ENCODE measurements around the gene TEKT2. TPM values are rescaled to one million over a fixed set of nuclear protein-coding genes. Genes with fewer than 3 reads are reported as not detected.
A peak's percentile ranks its signal among the peaks of the same experiment; 100 is the strongest.

TEKT2 gene, protein sequence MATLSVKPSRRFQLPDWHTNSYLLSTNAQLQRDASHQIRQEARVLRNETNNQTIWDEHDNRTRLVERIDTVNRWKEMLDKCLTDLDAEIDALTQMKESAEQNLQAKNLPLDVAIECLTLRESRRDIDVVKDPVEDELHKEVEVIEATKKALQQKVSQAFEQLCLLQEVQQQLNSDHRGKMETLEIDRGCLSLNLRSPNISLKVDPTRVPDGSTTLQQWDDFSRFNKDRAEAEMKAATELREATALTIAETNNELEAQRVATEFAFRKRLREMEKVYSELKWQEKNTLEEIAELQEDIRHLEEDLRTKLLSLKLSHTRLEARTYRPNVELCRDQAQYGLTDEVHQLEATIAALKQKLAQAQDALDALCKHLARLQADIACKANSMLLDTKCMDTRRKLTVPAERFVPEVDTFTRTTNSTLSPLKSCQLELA
- total RNA-seq: under 1 TPM; 0.22 to 0.33 TPM
- not detected for polyA plus RNA-seq (2013, experiment 1 of 2)
- 0.03 TPM for polyA plus RNA-seq (2013, experiment 2 of 2)
- 0 to 0.60 (median 0.07) reads per million in 172 experiments for total RNA-seq

DNA sequence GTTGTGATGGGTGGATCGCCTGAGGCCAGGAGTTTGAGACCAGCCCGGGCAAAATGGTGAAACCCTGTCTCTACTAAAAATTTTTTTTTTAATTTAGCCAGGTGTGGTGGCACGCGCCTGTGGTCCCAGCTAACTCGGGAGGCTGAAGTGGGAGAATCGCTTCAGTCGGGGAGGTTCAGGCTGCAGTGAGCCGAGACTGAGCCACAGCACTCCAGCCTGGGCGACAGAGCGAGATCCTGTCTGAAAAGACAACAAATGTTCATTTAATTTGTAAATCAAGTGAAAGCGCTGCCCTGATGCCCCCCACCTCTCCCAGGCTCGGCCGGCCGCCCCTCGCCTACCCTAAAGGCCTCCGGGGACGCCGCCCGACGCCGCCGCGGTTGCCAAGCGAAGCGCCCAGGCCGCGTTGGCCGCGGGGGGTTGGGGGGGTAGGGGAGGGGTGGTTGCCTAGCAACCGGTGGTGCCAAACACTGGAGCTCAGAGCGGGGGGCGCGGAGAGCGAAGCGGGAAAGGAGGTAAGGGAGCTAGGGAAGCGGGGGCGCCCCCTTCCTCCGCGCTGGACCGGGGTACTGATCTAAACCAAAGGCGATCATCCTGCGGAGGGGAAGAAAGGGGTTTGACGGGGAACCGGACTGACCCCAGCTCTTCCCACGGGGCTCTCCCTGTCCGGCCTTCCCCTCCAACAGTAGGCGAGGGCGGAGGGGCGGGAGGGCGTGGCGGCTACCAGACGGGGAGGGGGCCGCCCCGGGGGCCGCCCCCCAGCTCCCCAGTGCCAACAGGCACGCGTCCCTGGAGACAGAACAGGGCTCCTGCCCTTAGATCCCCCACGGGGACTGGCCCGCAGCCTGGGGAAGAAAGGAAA lies at the start of gene TEKT2:
TSS of gene TEKT2 (plus strand) at position 460 of the 862 bp plus-strand sequence. CDS start 828 bp downstream, outside the sequence.
- no peaks in the 10 kb centered on the region for H3K4me1 Mint-ChIP-seq (ENCODE audit: low read depth)
- H3K9me3 Mint-ChIP-seq: no peaks in the 10 kb centered on the region
- Histone ChIP-seq H3K4me1 (ENCODE audit: insufficient read depth, low read length) (peaks cover 19% of the 10 kb centered on the region), H3K27me3 (ENCODE audit: control insufficient read depth in 1 of 2, insufficient read depth in 2 of 2, low read length in 2 of 2) (peaks cover 21 to 29% of the 10 kb centered on the region in 2 experiments), H3K4me3 (ENCODE audit: low read length) (no peak within 1 kb of the TSS), H3K36me3 (ENCODE audit: insufficient read depth, low read length) (no peaks in the 10 kb centered on the region), H3K27ac (ENCODE audit: low read depth in 1 of 2, low read length in 2 of 2) (no peak within 1 kb of the TSS), H3K9me3 (ENCODE audit: control insufficient read depth in 1 of 2, insufficient read depth in 1 of 2, low read length in 2 of 2) (peaks cover 0 to 16% of the 10 kb centered on the region in 2 experiments)
- H3K36me3 Mint-ChIP-seq (ENCODE audit: low read depth): no peaks in the 10 kb centered on the region
- DNase-seq (peak in 3 of 14 experiments; percentile 29 to 52 (median 43)), ATAC-seq (ENCODE audit: poor library complexity) (no peak)
- intact Hi-C loops (cut with DNase I, micrococcal nuclease): loop anchor here in 1 of 2 experiments (10.0 kb wide), 2 partner anchors 79 to 1219 kb away; no protein-coding TSS in a partner anchor
- H3K27me3 Mint-ChIP-seq: peaks cover 55% of the 10 kb centered on the region
- CTCF ChIA-PET: no interaction called here
- TF ChIP-seq, protein P1, sequence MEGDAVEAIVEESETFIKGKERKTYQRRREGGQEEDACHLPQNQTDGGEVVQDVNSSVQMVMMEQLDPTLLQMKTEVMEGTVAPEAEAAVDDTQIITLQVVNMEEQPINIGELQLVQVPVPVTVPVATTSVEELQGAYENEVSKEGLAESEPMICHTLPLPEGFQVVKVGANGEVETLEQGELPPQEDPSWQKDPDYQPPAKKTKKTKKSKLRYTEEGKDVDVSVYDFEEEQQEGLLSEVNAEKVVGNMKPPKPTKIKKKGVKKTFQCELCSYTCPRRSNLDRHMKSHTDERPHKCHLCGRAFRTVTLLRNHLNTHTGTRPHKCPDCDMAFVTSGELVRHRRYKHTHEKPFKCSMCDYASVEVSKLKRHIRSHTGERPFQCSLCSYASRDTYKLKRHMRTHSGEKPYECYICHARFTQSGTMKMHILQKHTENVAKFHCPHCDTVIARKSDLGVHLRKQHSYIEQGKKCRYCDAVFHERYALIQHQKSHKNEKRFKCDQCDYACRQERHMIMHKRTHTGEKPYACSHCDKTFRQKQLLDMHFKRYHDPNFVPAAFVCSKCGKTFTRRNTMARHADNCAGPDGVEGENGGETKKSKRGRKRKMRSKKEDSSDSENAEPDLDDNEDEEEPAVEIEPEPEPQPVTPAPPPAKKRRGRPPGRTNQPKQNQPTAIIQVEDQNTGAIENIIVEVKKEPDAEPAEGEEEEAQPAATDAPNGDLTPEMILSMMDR (IDR thresholded peaks at IDR 0.05): no peak
- H3K27ac Mint-ChIP-seq: no peak within 1 kb of the TSS
- no peak within 1 kb of the TSS for H3K4me3 Mint-ChIP-seq
- POLR2A ChIA-PET: no interaction called here

DNA sequence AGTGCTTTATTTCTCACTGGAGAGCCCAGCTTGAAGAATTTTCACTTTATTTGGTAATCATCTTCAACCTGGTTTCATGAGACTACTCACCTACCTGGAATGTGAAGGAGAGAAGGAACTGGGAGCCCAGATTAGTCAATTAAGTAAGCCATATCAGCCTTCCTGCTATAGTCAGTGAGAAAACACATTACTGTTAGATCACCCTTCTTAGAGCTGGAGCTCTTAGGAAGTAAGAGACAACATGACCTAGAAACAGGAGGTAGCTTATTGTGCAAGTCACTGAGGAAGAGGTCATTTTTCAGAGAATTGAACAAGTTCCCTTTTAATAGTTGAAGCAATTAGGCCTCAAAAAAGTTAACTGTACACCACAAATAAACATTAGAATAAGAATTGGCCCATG lies 49.2 kb upstream of the TEKT2 start:
- no peak overlapping the region for H3K27ac Mint-ChIP-seq
- Histone ChIP-seq H3K36me3 (ENCODE audit: insufficient read depth, low read length) (peaks cover 28% of the 10 kb centered on the region), H3K27ac (ENCODE audit: low read depth in 1 of 2, low read length in 2 of 2) (no peak overlapping the region), H3K9me3 (ENCODE audit: control insufficient read depth in 1 of 2, insufficient read depth in 1 of 2, low read length in 2 of 2) (no peaks in the 10 kb centered on the region), H3K4me1 (ENCODE audit: insufficient read depth, low read length) (no peaks in the 10 kb centered on the region), H3K27me3 (ENCODE audit: control insufficient read depth in 1 of 2, insufficient read depth in 2 of 2, low read length in 2 of 2) (no peaks in the 10 kb centered on the region), H3K4me3 (ENCODE audit: low read length) (no peak overlapping the region)
- ChIA-PET CTCF (no interaction called here), POLR2A (no interaction called here)
- intact Hi-C loops (cut with DNase I, micrococcal nuclease): no loop called here
- TF ChIP-seq, protein P1 (IDR thresholded peaks at IDR 0.05): no peak
- H3K4me1 Mint-ChIP-seq (ENCODE audit: low read depth): no peaks in the 10 kb centered on the region
- H3K27me3 Mint-ChIP-seq: no peaks in the 10 kb centered on the region
- peaks cover 70% of the 10 kb centered on the region for H3K36me3 Mint-ChIP-seq (ENCODE audit: low read depth)
- ATAC-seq (ENCODE audit: poor library complexity): no peak
- no peak overlapping the region for H3K4me3 Mint-ChIP-seq
- no peaks in the 10 kb centered on the region for H3K9me3 Mint-ChIP-seq
- DNase-seq: peak in 3 of 14 experiments; percentile 1 to 17 (median 9)

DNA sequence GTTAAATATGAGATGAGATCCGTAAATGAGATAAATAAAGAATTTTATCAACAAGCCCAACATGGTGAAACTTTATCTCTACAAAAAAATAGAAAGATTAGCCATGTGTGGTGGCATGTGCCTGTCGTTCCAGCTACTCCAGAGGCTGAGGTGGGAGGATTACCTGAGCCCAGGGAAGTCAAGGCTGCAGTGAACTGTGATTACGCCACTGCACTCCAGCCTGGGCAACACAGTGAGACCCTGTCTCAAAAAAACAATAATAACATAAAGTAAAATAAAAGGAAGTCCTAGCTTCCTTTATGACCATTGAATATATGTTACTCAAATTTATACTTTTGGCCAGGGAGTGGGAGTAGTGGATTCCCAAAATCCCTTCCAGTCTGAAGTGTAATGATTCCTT lies 48.7 kb upstream of the TEKT2 start:
- H3K27me3 ChIP-seq (ENCODE audit: control insufficient read depth in 1 of 2, insufficient read depth in 2 of 2, low read length in 2 of 2): no peaks in the 10 kb centered on the region
- no peak overlapping the region for H3K4me3 Mint-ChIP-seq
- DNase-seq (no peak), ATAC-seq (ENCODE audit: poor library complexity) (no peak)
- H3K36me3 ChIP-seq (ENCODE audit: insufficient read depth, low read length): peaks cover 30% of the 10 kb centered on the region
- no peaks in the 10 kb centered on the region for H3K27me3 Mint-ChIP-seq
- no peak overlapping the region for H3K4me3 ChIP-seq (ENCODE audit: low read length)
- ChIA-PET CTCF (no interaction called here), POLR2A (no interaction called here)
- no peaks in the 10 kb centered on the region for H3K9me3 ChIP-seq (ENCODE audit: control insufficient read depth in 1 of 2, insufficient read depth in 1 of 2, low read length in 2 of 2)
- H3K27ac Mint-ChIP-seq: no peak overlapping the region
- no peaks in the 10 kb centered on the region for H3K4me1 ChIP-seq (ENCODE audit: insufficient read depth, low read length)
- H3K36me3 Mint-ChIP-seq (ENCODE audit: low read depth): peaks cover 75% of the 10 kb centered on the region
- intact Hi-C loops (cut with DNase I, micrococcal nuclease): no loop called here
- TF ChIP-seq, protein P1 (IDR thresholded peaks at IDR 0.05): no peak
- no peaks in the 10 kb centered on the region for H3K9me3 Mint-ChIP-seq
- H3K27ac ChIP-seq (ENCODE audit: low read depth in 1 of 2, low read length in 2 of 2): no peak overlapping the region
- H3K4me1 Mint-ChIP-seq (ENCODE audit: low read depth): no peaks in the 10 kb centered on the region

Data from CD4-positive, alpha-beta T cell (primary cell).